ENCODE results near the gene COBLL1. TPM values are rescaled to one million over a fixed set of nuclear protein-coding genes. Genes with fewer than 3 reads are reported as not detected.

COBLL1 gene
- total RNA-seq, 1 experiment from 2014 or later: 42.1 TPM

DNA sequence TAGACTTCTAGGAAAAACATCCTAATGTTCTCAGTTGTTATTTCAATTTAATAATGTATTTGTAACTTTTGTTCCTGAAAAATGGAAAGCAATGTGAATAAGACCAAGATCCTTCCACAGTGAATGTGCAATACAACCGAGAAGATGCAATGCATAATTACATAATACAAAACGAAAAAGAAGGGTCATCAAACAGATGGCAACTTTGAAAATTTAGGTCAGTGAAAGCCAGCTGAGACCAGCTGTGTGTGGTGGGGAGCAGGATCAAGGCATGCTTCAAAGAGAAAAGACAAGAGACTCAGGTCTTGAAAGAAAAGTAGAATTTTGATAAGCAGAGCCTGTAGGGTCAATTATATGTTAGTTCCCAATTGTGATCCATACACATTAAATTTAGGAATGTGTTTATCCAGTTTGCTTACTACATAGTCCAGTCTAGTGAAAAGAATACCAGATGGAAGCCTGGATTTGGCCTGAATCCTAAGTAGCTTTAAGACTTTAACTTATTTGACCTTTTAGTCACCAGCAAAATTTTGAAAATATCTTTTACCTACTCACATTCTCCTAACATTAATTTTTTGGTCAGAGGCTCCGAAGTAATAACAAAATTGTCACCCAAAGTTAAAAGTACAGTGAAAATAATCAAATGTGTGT lies 93.7 kb downstream of the COBLL1 start:
- Histone ChIP-seq H3K4me3 (ENCODE audit: low read depth, low read length) (no peak overlapping the region), H3K9me3 (no peaks in the 10 kb centered on the region), H3K36me3 (ENCODE audit: control insufficient read depth, insufficient read depth, low read length) (no peaks in the 10 kb centered on the region), H3K27me3 (replicated peaks; ENCODE audit: control insufficient read depth, insufficient read depth, low read length) (no peaks in the 10 kb centered on the region), H3K4me1 (peaks cover 3% of the 10 kb centered on the region)
- TF ChIP-seq, protein P1, sequence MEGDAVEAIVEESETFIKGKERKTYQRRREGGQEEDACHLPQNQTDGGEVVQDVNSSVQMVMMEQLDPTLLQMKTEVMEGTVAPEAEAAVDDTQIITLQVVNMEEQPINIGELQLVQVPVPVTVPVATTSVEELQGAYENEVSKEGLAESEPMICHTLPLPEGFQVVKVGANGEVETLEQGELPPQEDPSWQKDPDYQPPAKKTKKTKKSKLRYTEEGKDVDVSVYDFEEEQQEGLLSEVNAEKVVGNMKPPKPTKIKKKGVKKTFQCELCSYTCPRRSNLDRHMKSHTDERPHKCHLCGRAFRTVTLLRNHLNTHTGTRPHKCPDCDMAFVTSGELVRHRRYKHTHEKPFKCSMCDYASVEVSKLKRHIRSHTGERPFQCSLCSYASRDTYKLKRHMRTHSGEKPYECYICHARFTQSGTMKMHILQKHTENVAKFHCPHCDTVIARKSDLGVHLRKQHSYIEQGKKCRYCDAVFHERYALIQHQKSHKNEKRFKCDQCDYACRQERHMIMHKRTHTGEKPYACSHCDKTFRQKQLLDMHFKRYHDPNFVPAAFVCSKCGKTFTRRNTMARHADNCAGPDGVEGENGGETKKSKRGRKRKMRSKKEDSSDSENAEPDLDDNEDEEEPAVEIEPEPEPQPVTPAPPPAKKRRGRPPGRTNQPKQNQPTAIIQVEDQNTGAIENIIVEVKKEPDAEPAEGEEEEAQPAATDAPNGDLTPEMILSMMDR (IDR thresholded peaks at IDR 0.05; ENCODE audit: insufficient read depth in 1 of 2, low read depth in 1 of 2, low read length in 1 of 2, severe bottlenecking in 1 of 2, unreplicated experiment in 1 of 2): no peak
- H3K4me3 Mint-ChIP-seq (ENCODE audit: unreplicated experiment): no peak overlapping the region
- H3K27ac Mint-ChIP-seq (ENCODE audit: unreplicated experiment): no peak overlapping the region
- ChIA-PET POLR2A (interaction anchor here (0.7 kb wide), 1 partner anchor 87 kb away, joined by 3 read pairs; no protein-coding TSS in a partner anchor), CTCF (interaction anchor here (0.6 kb wide), 1 partner anchor 208 kb away, joined by 6 read pairs; the partner anchor contains the start of gene SLC38A11)
- peaks cover 10% of the 10 kb centered on the region for H3K4me1 Mint-ChIP-seq (ENCODE audit: low read depth, unreplicated experiment)
- H3K9me3 Mint-ChIP-seq (ENCODE audit: unreplicated experiment): no peaks in the 10 kb centered on the region
- intact Hi-C loops (cut with micrococcal nuclease; ENCODE audit: unreplicated experiment): no loop called here
- H3K27me3 Mint-ChIP-seq (ENCODE audit: insufficient read depth, unreplicated experiment): no peaks in the 10 kb centered on the region
- no peak for DNase-seq
- BruUV-seq (replicated peaks): no TSS peak
- no peaks in the 10 kb centered on the region for H3K36me3 Mint-ChIP-seq (ENCODE audit: insufficient read depth, unreplicated experiment)

DNA sequence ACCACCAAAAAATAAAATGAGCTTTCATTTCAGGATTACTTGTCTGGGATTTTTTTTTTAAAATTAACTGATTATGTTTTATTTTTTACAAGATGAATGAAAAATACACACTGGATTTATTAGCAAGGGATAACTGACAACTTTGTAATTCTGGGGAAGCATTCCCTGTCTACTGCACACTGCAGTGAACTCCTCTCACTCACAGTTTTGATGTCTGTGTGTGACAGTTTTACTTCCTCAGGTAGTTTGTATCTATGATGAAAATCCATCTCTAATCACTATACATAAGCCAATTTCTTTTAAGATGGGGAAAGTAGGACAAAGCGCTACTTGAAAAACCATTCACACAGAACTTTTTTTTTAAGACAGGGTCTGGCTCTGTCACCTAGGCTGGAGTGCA lies 94.5 kb downstream of the COBLL1 start:
- POLR2A ChIA-PET: no interaction called here
- peaks cover 10% of the 10 kb centered on the region for H3K4me1 Mint-ChIP-seq (ENCODE audit: low read depth, unreplicated experiment)
- H3K36me3 ChIP-seq (ENCODE audit: control insufficient read depth, insufficient read depth, low read length): no peaks in the 10 kb centered on the region
- no peak for DNase-seq
- H3K27me3 ChIP-seq (replicated peaks; ENCODE audit: control insufficient read depth, insufficient read depth, low read length): no peaks in the 10 kb centered on the region
- H3K4me1 ChIP-seq: peaks cover 7% of the 10 kb centered on the region
- CTCF ChIA-PET: no interaction called here
- TF ChIP-seq, protein P1 (IDR thresholded peaks at IDR 0.05; ENCODE audit: insufficient read depth in 1 of 2, low read depth in 1 of 2, low read length in 1 of 2, severe bottlenecking in 1 of 2, unreplicated experiment in 1 of 2): no peak
- H3K36me3 Mint-ChIP-seq (ENCODE audit: insufficient read depth, unreplicated experiment): no peaks in the 10 kb centered on the region
- no peak overlapping the region for H3K27ac Mint-ChIP-seq (ENCODE audit: unreplicated experiment)
- no peak overlapping the region for H3K4me3 ChIP-seq (ENCODE audit: low read depth, low read length)
- intact Hi-C loops (cut with micrococcal nuclease; ENCODE audit: unreplicated experiment): no loop called here
- no peak overlapping the region for H3K4me3 Mint-ChIP-seq (ENCODE audit: unreplicated experiment)
- BruUV-seq (replicated peaks): no TSS peak
- H3K27me3 Mint-ChIP-seq (ENCODE audit: insufficient read depth, unreplicated experiment): no peaks in the 10 kb centered on the region
- no peaks in the 10 kb centered on the region for H3K9me3 Mint-ChIP-seq (ENCODE audit: unreplicated experiment)
- H3K9me3 ChIP-seq: no peaks in the 10 kb centered on the region

DNA sequence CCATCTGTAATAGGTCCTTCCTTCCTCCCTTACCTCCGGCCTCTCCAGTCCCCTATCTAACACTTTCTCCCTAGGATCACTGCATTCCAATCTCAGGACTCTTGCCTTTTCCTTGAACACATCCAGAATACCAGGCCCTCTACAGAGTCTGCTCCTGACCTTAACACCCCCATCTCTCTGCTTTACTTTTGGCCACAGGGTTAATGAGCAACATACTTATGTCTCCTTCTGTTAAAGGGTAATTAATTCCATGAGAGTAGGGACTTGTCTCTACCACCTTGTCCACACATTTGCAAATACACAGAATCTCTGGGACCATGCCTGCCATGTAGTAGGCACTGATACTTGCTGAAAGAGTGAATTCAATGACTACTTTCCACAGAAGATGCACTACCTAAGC lies 94.9 kb downstream of the COBLL1 start:
- ChIA-PET CTCF (no interaction called here), POLR2A (no interaction called here)
- Mint-ChIP-seq H3K27me3 (ENCODE audit: insufficient read depth, unreplicated experiment) (no peaks in the 10 kb centered on the region), H3K4me3 (ENCODE audit: unreplicated experiment) (no peak overlapping the region), H3K4me1 (ENCODE audit: low read depth, unreplicated experiment) (peaks cover 10% of the 10 kb centered on the region), H3K9me3 (ENCODE audit: unreplicated experiment) (no peaks in the 10 kb centered on the region), H3K27ac (ENCODE audit: unreplicated experiment) (no peak overlapping the region), H3K36me3 (ENCODE audit: insufficient read depth, unreplicated experiment) (no peaks in the 10 kb centered on the region)
- no TSS peak for BruUV-seq (replicated peaks)
- TF ChIP-seq, protein P1 (IDR thresholded peaks at IDR 0.05; ENCODE audit: insufficient read depth in 1 of 2, low read depth in 1 of 2, low read length in 1 of 2, severe bottlenecking in 1 of 2, unreplicated experiment in 1 of 2): no peak
- peaks cover 7% of the 10 kb centered on the region for H3K4me1 ChIP-seq
- H3K4me3 ChIP-seq (ENCODE audit: low read depth, low read length): no peak overlapping the region
- intact Hi-C loops (cut with micrococcal nuclease; ENCODE audit: unreplicated experiment): no loop called here
- no peaks in the 10 kb centered on the region for H3K36me3 ChIP-seq (ENCODE audit: control insufficient read depth, insufficient read depth, low read length)
- no peak for DNase-seq
- no peaks in the 10 kb centered on the region for H3K9me3 ChIP-seq
- H3K27me3 ChIP-seq (replicated peaks; ENCODE audit: control insufficient read depth, insufficient read depth, low read length): no peaks in the 10 kb centered on the region
